Body of pancreas (tissue), 4 donors: ENCODE measurements around the gene GPS1. TPM values are rescaled to one million over a fixed set of nuclear protein-coding genes. Genes with fewer than 3 reads are reported as not detected.

Experiments used
- ATAC-seq: fragments of 150-250 bp; one replicate; pipeline ENCODE4 v1.9.1; 2016
- DNase-seq, 4 donors: peaks; one replicate each; pipeline ENCODE4 v3.0.0-alpha.2; 2019
- H3K27ac ChIP-seq, 4 donors: fragments of 200-600 bp; sonication (generic); 1 replicate in 3 of 4; 2 replicates in 1 of 4; pipeline versions ENCODE4 v1.5.1 to v1.6.1; 2016 to 2019; ENCODE audit warnings: mild to moderate bottlenecking in 1 of 4, mixed read lengths in 1 of 4, moderate library complexity in 1 of 4
- H3K27me3 ChIP-seq, 2 donors: fragments of 200-600 bp; sonication (generic); one replicate each; pipeline ENCODE4 v1.6.0; 2016; ENCODE audit warnings: mild to moderate bottlenecking in 1 of 2
- H3K36me3 ChIP-seq, 2 donors: fragments of 200-600 bp; sonication (generic); replicated peaks in 1 of 2; 2 replicates each; pipeline ENCODE4 v1.5.1; 2016; ENCODE audit warnings: low read depth in 2 of 2; ENCODE audit not compliant: insufficient read depth in 1 of 2
- H3K4me1 ChIP-seq: fragments of 200-600 bp; sonication (generic); one replicate; pipeline ENCODE4 v1.6.0; 2016
- H3K4me3 ChIP-seq, 2 donors: fragments of 200-600 bp; sonication (generic); 1 replicate in 1 of 2; 2 replicates in 1 of 2; pipeline ENCODE4 v1.5.1; 2016 to 2019
- H3K9me3 ChIP-seq, 3 donors: fragments of 200-600 bp; sonication (generic); 1 replicate in 2 of 3; 2 replicates in 1 of 3; pipeline ENCODE4 v1.5.1; 2016
- CTCF ChIP-seq, 7 experiments: fragments of 450-650 bp in 4 of 7; fragments of 200-600 bp in 3 of 7; sonication (generic) in 3 of 7; IDR thresholded peaks; one replicate each; pipeline ENCODE4 v1.5.1; 2016 to 2019; ENCODE audit warnings: antibody characterized with exemption in 7 of 7
- POLR2A ChIP-seq, 3 donors: fragments of 450-650 bp; IDR thresholded peaks; one replicate each; pipeline ENCODE4 v1.6.1; 2016; ENCODE audit warnings: antibody characterized with exemption in 3 of 3, mild to moderate bottlenecking in 2 of 3
- WGBS, 2 donors: methylation state at CpG; one replicate each; pipeline ENCODE4 v1.1.5; 2017; 5-methylcytosine and 5-hydroxymethylcytosine counted together
- intact Hi-C: fragments of 100-400 bp; cut with DNase I; formaldehyde crosslinking; loops from one replicate; pipeline ENCODE4 v1.15.1; 2023
- total RNA-seq, 2 donors: library from RNA; depleted of rRNA; stranded (reverse); fragments of >200 nt; gene quantifications; one replicate each; pipeline ENCODE4 v1.1.0, GENCODE V29; 2016

GPS1 gene
- total RNA-seq, 2 donors from 2014 or later, result 63.0 to 86.4 TPM

- TF ChIP-seq POLR2A (IDR thresholded peaks at IDR 0.05) (no peak), CTCF (IDR thresholded peaks at IDR 0.05) (no peak)
- Histone ChIP-seq H3K27me3 (no peaks in the 10 kb centered on the region), H3K4me1 (peaks cover 4% of the 10 kb centered on the region), H3K36me3 (no peaks in the 10 kb centered on the region), H3K27ac (no peak overlapping the region), H3K4me3 (no peak overlapping the region), H3K9me3 (no peaks in the 10 kb centered on the region)
- DNase-seq (no peak), ATAC-seq (no peak)
- intact Hi-C loops, result no loop called here
- 95% methylated on average over 19 of the region's 19 CpGs; no CpG with 5 or more reads in 1 of the 2 donors for WGBS, 2 donors
Measured at GRCh38 chr17:82012640-82013295, 38.9 kb upstream of the GPS1 start.

GRCh38 chr17:82013341-82013740 is 38.4 kb upstream of the GPS1 start:
- no peaks in the 10 kb centered on the region for H3K9me3 ChIP-seq
- intact Hi-C loops, result no loop called here
- H3K27me3 ChIP-seq, result no peaks in the 10 kb centered on the region
- no peak for TF ChIP-seq CTCF (IDR thresholded peaks at IDR 0.05)
- TF ChIP-seq POLR2A (IDR thresholded peaks at IDR 0.05), result no peak
- ATAC-seq (no peak), DNase-seq (no peak)
- WGBS, 2 donors, result 82% methylated on average over 22 of the region's 22 CpGs; no CpG with 5 or more reads in 1 of the 2 donors
- H3K27ac ChIP-seq, result no peak overlapping the region
- H3K36me3 ChIP-seq, result no peaks in the 10 kb centered on the region
- H3K4me3 ChIP-seq, result no peak overlapping the region
- peaks cover 10% of the 10 kb centered on the region for H3K4me1 ChIP-seq

- TF ChIP-seq POLR2A (IDR thresholded peaks at IDR 0.05) (no peak), CTCF (IDR thresholded peaks at IDR 0.05) (no peak)
- WGBS, 2 donors, result 88 to 93% methylated on average over 13 to 16 of the region's 16 CpGs
- Histone ChIP-seq H3K27ac (no peak overlapping the region), H3K4me3 (no peak overlapping the region), H3K9me3 (no peaks in the 10 kb centered on the region), H3K36me3 (no peaks in the 10 kb centered on the region), H3K27me3 (no peaks in the 10 kb centered on the region), H3K4me1 (peaks cover 15% of the 10 kb centered on the region)
- DNase-seq (no peak), ATAC-seq (no peak)
- intact Hi-C loops, result no loop called here
Measured at GRCh38 chr17:82013772-82014321, 37.9 kb upstream of the GPS1 start.

- intact Hi-C loops, result no loop called here
- Histone ChIP-seq H3K9me3 (no peaks in the 10 kb centered on the region), H3K27ac (no peak overlapping the region), H3K27me3 (no peaks in the 10 kb centered on the region), H3K4me1 (peaks cover 21% of the 10 kb centered on the region), H3K36me3 (no peaks in the 10 kb centered on the region), H3K4me3 (no peak overlapping the region)
- WGBS, 2 donors, result 68 to 79% methylated on average over 19 to 22 of the region's 23 CpGs
- DNase-seq (no peak), ATAC-seq (no peak)
- TF ChIP-seq POLR2A (IDR thresholded peaks at IDR 0.05) (no peak), CTCF (IDR thresholded peaks at IDR 0.05) (no peak)
Measured at GRCh38 chr17:82014432-82014831, 37.3 kb upstream of the GPS1 start.

- TF ChIP-seq CTCF (IDR thresholded peaks at IDR 0.05), result no peak
- TF ChIP-seq POLR2A (IDR thresholded peaks at IDR 0.05), result no peak
- no peak overlapping the region for H3K4me3 ChIP-seq
- no peak overlapping the region for H3K27ac ChIP-seq
- no peak for ATAC-seq
- WGBS, 2 donors, result 77 to 82% methylated on average over 8 to 12 of the region's 13 CpGs
- no peaks in the 10 kb centered on the region for H3K27me3 ChIP-seq
- H3K36me3 ChIP-seq, result no peaks in the 10 kb centered on the region
- H3K9me3 ChIP-seq, result no peaks in the 10 kb centered on the region
- intact Hi-C loops, result no loop called here
- DNase-seq, result no peak
- H3K4me1 ChIP-seq, result peaks cover 21% of the 10 kb centered on the region
Measured at GRCh38 chr17:82014971-82015310, 36.8 kb upstream of the GPS1 start.
